ENCODE data around the gene PRR22.

Gene PRR22

DNA sequence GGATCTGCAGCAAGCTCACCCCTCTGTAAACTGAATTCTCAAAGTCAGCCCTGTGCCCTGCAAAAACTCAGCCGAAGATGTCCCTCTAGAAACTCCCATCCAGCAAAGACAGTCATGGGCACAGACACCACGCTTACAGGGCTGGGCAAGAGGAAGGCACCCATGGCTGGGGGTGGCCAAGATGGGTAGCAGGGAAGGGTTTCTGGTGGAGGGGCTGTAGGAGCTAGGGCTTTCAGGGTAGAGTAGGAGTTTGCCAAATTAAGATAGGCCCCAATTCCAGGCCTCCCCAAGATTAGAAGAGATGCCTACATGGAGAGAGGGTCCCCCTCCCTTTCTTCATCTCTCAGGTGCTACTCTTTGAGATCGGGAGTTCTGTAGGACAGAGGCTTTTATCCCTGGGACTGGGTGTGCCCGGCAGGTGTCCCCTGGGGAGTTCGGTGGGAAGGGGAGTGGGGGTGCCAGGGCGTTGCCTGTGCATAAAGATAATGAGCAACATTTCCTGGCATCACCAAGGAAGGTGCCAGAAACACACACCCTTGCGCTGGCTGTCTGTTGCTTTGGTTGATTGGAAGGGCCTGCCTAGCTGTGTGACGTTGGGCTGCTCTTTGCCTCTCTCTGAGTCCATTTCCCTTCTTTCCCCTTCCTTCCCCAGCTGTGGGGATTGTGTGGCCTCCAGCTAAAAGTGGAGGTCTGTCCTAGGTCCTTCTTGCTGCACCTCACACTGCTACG lies 29.7 kb upstream of the PRR22 start:
- H3K4me3 ChIP-seq (ENCODE audit: low read depth, low read length), result no peak overlapping the region
- DNase-seq (ENCODE audit: low read depth), result no peak
- TF ChIP-seq, protein P1, sequence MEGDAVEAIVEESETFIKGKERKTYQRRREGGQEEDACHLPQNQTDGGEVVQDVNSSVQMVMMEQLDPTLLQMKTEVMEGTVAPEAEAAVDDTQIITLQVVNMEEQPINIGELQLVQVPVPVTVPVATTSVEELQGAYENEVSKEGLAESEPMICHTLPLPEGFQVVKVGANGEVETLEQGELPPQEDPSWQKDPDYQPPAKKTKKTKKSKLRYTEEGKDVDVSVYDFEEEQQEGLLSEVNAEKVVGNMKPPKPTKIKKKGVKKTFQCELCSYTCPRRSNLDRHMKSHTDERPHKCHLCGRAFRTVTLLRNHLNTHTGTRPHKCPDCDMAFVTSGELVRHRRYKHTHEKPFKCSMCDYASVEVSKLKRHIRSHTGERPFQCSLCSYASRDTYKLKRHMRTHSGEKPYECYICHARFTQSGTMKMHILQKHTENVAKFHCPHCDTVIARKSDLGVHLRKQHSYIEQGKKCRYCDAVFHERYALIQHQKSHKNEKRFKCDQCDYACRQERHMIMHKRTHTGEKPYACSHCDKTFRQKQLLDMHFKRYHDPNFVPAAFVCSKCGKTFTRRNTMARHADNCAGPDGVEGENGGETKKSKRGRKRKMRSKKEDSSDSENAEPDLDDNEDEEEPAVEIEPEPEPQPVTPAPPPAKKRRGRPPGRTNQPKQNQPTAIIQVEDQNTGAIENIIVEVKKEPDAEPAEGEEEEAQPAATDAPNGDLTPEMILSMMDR (conservative IDR thresholded peaks at IDR 0.05; ENCODE audit: low read depth, low read length), result no peak

GRCh38 chr19:5811117-5811516 lies 26.6 kb upstream of the PRR22 start:
- TF ChIP-seq, protein P1 (conservative IDR thresholded peaks at IDR 0.05; ENCODE audit: low read depth, low read length), result no peak
- DNase-seq (ENCODE audit: low read depth), result no peak

GRCh38 chr19:5809469-5809868 lies 24.9 kb upstream of the PRR22 start:
- no peak overlapping the region for H3K4me3 ChIP-seq (ENCODE audit: low read depth, low read length)
- DNase-seq (ENCODE audit: low read depth), result no peak
- TF ChIP-seq, protein P1 (conservative IDR thresholded peaks at IDR 0.05; ENCODE audit: low read depth, low read length), result no peak

More at GRCh38 chr19:5811117-5811516, 26.6 kb upstream of the PRR22 start:
- no peak overlapping the region for H3K4me3 ChIP-seq (ENCODE audit: low read depth, low read length)

GRCh38 chr19:5809053-5809452 lies 24.5 kb upstream of the PRR22 start:
- TF ChIP-seq, protein P1 (conservative IDR thresholded peaks at IDR 0.05; ENCODE audit: low read depth, low read length), result no peak
- no peak for DNase-seq (ENCODE audit: low read depth)
- H3K4me3 ChIP-seq (ENCODE audit: low read depth, low read length), result no peak overlapping the region

GRCh38 chr19:5808120-5808816 lies 23.7 kb upstream of the PRR22 start:
- no peak overlapping the region for H3K4me3 ChIP-seq (ENCODE audit: low read depth, low read length)

DNA sequence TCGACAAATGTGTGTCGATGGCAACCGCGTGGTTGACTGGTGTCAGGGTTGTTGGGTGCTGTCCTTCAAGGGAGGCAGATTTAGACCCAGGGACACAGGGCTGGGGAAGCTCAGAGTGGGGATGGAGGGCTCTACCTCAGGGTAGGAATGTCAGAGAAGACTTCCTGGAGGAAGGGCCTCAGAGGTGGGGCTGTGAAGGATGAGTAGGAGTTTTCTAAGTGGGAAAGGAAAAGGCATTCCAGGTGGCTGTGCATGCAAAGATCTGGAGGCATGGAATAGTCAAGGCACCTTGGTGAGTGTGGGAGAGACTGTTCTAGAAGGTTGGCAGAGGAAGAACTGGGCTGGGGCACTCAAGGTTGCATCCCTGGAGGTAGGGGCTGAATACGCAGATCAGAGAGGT lies 22.4 kb upstream of the PRR22 start:
- TF ChIP-seq, protein P1 (conservative IDR thresholded peaks at IDR 0.05; ENCODE audit: low read depth, low read length), result no peak
- no peak for DNase-seq (ENCODE audit: low read depth)
- H3K4me3 ChIP-seq (ENCODE audit: low read depth, low read length), result no peak overlapping the region

More at GRCh38 chr19:5808120-5808816, 23.7 kb upstream of the PRR22 start:
- TF ChIP-seq, protein P1 (conservative IDR thresholded peaks at IDR 0.05; ENCODE audit: low read depth, low read length), result no peak
- no peak for DNase-seq (ENCODE audit: low read depth)
